ENCODE results near the gene HIP1.

HIP1 gene

DNA sequence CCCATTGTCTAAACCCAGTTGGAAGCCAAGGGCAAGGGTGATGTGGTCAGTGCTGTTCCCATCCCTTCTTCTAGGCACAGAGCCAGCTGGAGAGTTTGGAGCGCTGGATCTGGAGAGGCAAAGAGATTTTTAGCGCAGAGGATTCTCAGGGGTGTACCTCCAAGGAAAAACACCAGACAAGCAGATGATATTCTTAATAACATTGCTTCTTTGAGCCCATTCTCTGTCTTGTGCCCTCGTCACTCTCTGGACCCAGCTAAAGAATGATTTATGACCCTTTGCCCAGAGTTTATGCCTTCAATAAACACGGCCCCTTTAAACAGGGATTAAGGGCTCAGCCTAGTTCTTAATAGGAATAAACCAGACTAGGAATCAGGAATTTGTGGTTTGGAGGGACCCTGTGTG is 4.7 kb upstream of the HIP1 start:
- TF ChIP-seq, protein P1, sequence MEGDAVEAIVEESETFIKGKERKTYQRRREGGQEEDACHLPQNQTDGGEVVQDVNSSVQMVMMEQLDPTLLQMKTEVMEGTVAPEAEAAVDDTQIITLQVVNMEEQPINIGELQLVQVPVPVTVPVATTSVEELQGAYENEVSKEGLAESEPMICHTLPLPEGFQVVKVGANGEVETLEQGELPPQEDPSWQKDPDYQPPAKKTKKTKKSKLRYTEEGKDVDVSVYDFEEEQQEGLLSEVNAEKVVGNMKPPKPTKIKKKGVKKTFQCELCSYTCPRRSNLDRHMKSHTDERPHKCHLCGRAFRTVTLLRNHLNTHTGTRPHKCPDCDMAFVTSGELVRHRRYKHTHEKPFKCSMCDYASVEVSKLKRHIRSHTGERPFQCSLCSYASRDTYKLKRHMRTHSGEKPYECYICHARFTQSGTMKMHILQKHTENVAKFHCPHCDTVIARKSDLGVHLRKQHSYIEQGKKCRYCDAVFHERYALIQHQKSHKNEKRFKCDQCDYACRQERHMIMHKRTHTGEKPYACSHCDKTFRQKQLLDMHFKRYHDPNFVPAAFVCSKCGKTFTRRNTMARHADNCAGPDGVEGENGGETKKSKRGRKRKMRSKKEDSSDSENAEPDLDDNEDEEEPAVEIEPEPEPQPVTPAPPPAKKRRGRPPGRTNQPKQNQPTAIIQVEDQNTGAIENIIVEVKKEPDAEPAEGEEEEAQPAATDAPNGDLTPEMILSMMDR (IDR thresholded peaks at IDR 0.05; ENCODE audit: control insufficient read depth, extremely low read depth, insufficient read depth), result no peak
- no peak overlapping the region for H3K4me3 ChIP-seq (ENCODE audit: low read depth, low read length)
- no peak for DNase-seq (ENCODE audit: low read depth)

DNA sequence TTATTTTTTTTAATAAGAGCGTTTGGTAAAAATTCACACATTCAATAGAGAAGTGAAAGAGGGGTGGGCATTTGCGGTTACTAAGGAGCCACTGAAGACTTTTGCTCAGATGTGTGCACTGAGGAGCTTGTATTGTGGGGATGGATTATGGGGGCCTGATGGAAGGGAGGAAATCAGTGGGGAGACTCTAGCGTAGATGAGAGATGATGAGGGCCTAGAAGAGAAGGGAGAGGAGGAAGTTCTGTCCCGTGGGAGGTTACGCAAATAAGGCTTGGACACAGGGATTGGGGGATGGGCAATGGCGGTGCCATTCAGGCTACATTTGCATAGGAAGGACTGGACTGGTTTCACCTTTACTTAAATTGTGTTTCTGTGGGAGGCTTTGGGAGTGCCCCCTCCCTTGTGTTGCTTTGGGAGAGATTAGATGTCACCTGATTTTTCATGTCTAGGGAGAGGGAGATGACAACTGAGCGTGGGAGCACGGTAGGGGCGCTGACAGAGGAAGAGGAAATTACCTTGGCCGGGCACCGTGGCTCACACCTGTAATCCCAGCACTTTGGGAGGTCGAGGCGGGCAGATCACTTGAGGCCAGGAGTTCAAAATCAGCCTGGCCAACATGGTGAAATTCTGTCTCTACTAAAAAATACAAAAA is 2.2 kb upstream of the HIP1 start:
- DNase-seq (ENCODE audit: low read depth), result no peak
- TF ChIP-seq, protein P1 (IDR thresholded peaks at IDR 0.05; ENCODE audit: control insufficient read depth, extremely low read depth, insufficient read depth), result no peak
- H3K4me3 ChIP-seq (ENCODE audit: low read depth, low read length), result no peak overlapping the region

DNA sequence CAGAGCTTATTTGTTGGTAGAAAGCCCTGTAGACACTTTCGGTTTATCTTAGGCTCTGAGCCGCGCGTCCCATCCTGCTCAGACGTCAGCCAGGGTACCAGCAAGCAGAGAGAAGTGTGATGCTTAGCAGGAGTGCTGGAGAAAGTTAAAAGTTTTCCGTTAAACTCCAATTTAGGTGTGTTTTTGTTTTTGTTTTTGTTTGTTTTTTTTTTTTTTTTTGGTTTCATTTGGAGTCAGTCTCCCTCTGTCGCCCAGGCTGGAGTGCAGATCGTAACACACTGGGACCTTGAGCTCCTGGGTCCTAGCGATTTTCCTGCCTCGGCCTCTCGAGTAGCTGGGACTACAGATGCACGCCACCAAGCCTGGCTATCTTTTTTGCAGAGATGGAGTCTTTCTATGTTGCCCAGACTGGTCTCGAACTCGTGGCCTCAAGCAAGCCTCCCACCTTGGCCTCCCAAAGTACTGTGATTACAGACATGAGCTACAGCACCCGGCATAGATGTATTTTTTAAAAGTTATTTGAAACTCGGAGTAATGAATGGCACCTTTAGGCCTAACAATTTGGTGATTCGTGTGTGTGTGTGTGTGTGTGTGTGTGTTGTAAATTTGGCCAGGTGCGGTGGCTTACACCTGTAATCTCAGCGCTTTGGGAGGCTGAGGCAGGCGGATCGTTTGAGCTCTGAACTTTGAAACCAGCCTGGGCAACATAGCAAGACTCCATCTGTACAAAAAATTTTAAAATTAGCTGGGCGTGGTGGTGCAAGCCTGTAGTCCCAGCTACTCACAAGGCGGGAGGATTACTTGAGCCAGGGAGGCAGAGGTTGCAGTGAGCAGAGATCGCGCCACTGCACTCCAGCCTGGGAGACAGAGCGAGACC is 1.3 kb upstream of the HIP1 start:
- peak overlapping the region; percentile 54 for H3K4me3 ChIP-seq (ENCODE audit: low read depth, low read length)
- no peak for DNase-seq (ENCODE audit: low read depth)
- TF ChIP-seq, protein P1 (IDR thresholded peaks at IDR 0.05; ENCODE audit: control insufficient read depth, extremely low read depth, insufficient read depth), result no peak

DNA sequence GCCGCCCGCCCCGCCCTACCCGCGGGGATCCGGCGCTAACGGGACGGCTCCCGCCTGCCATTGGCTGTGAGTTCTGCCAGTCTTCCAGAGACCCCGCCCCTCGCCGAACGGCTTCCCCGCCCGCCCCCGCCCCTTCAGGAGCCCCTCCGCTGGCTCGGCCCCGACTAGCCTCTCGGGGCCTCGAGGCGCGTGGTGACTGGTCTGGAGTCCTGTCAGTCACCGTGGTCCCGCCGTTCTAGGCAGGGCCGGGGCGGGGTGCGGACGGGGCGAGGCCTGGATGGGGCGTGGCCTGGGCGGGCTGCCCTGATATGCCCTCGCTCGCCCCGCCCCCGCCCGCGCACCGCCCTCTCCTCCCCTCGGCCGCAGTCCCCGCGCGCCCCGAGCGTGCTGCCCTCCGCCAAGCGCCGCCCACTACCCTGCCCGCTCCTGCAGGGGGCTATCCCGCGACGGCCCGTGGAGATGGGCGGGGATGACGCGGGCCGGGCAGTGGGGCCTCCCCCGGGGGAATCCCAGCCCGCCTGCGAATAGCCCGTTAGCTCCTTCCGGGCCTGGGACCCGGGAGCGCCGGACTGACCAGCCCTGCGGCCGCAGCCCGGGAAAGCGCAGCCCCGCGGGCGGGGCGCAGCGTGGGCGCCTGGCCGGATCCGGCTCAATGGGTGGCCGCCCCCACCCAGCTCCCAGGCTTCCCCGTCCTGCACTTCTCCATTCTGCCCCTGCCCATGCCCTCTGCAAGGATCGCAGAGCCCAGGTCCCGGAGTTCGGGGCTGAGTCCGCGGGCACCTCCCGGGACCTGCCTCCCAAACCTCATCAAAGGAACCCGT is 444 bp upstream of the HIP1 start:
- TF ChIP-seq, protein P1 (IDR thresholded peaks at IDR 0.05; ENCODE audit: control insufficient read depth, extremely low read depth, insufficient read depth), result no peak
- peak; percentile 85 for DNase-seq (ENCODE audit: low read depth)
- H3K4me3 ChIP-seq (ENCODE audit: low read depth, low read length), result peak overlapping the region; percentile 79

DNA sequence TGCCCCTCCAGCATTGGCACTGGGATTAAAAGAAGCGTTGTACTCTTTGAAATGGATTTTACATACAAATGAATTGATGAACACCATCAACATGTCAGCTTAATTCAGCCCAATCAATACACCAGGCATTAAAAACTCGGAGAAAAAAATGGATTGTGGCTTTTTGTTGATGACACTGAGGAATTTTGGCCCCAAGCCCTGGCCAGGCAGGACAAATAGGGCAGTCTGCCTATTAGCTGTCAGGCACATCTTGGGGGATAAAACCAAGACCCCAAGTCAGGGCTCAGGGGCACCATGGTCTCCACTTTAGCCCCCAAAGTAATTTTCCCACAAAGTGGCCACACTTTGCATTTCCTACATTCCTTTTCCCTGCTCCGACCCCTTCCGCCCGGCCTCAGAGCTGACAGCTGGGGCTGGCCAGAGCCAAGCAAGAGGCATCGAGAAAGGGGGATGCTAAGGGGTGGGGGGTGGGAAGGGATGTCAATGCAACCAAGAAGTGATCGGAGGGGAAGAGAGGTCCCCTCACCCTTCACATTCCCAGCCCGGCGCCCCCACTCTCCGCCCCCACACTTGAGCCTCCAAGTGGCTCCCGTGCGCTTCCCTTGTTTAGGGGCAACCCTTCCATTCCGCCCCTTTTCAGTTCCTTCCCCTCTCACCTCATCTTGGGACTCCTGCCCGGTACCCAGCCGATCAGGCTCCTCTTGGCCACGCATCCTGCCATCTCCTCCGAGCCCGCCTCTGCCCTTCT is 711 bp downstream of the HIP1 start:
- H3K4me3 ChIP-seq (ENCODE audit: low read depth, low read length), result peak overlapping the region; percentile 79
- TF ChIP-seq, protein P1 (IDR thresholded peaks at IDR 0.05; ENCODE audit: control insufficient read depth, extremely low read depth, insufficient read depth), result no peak
- DNase-seq (ENCODE audit: low read depth), result no peak
